NOMO-1 treated with DMSO at 0.1 percent for 48 hours (cell line): ENCODE data around the gene GATA5.
A peak's percentile ranks its signal among the peaks of the same experiment; 100 is the strongest.

Source experiments
- DNase-seq: peaks from one replicate; lab custom pipeline; 2025; ENCODE audit not compliant: unreplicated experiment; lab: John Stamatoyannopoulos, UW

GATA5 gene

GRCh38 chr20:62475772-62476055 is at the start of gene GATA5:
GATA5 (minus strand) TSS chr20:62475995; CDS start chr20:62475521, 474 bp downstream.
- no peak for DNase-seq

- DNase-seq: no peak
These were observed 49.2 kb upstream of the GATA5 start for GRCh38 chr20:62525014-62525413.

GRCh38 chr20:62524505-62524911 is 48.7 kb upstream of the GATA5 start:
- DNase-seq: no peak

- DNase-seq: peak; percentile 76
These were observed 47.8 kb upstream of the GATA5 start for GRCh38 chr20:62523473-62524203.

GRCh38 chr20:62522748-62523396 is 47.1 kb upstream of the GATA5 start:
- DNase-seq: no peak

- no peak for DNase-seq
These were observed 44.0 kb upstream of the GATA5 start for GRCh38 chr20:62519826-62520225.

- DNase-seq: no peak
These were observed 43.1 kb upstream of the GATA5 start for GRCh38 chr20:62518911-62519310.

GRCh38 chr20:62517901-62518610 is 42.3 kb upstream of the GATA5 start:
- DNase-seq: no peak

- DNase-seq: no peak
These were observed 41.4 kb upstream of the GATA5 start for GRCh38 chr20:62517168-62517567.

- peak; percentile 2 for DNase-seq
These were observed 40.5 kb upstream of the GATA5 start for GRCh38 chr20:62516338-62516737.

- no peak for DNase-seq
These were observed 40.0 kb upstream of the GATA5 start for GRCh38 chr20:62515826-62516225.

- DNase-seq: no peak
These were observed 39.5 kb upstream of the GATA5 start for GRCh38 chr20:62515280-62515679.

- DNase-seq: no peak
These were observed 38.2 kb upstream of the GATA5 start for GRCh38 chr20:62513991-62514390.

GRCh38 chr20:62511915-62512610 is 36.3 kb upstream of the GATA5 start:
- DNase-seq: no peak

GRCh38 chr20:62511300-62511914 is 35.6 kb upstream of the GATA5 start:
- DNase-seq: no peak

GRCh38 chr20:62508641-62509051 is 32.9 kb upstream of the GATA5 start:
- DNase-seq: no peak

GRCh38 chr20:62507991-62508640 is 32.3 kb upstream of the GATA5 start:
- no peak for DNase-seq

GRCh38 chr20:62507323-62507722 is 31.5 kb upstream of the GATA5 start:
- DNase-seq: no peak

- DNase-seq: no peak
These were observed 31.0 kb upstream of the GATA5 start for GRCh38 chr20:62506791-62507190.

- no peak for DNase-seq
These were observed 30.3 kb upstream of the GATA5 start for GRCh38 chr20:62506087-62506486.
